RWPE1 (cell line): ENCODE data around the gene TMEM175.

Experiments used
- CTCF ChIA-PET: fragments of 350-600 bp; sonication (Branson Sonifier 250); formaldehyde crosslinking; extraction: SDS; loops from one replicate; lab custom pipeline; 2021; lab: Yijun Ruan, JAX
- POLR2A ChIA-PET: fragments of 400-600 bp; formaldehyde crosslinking; extraction: SDS; loops from one replicate; lab custom pipeline; 2020; ENCODE audit warnings: antibody characterized with exemption; ENCODE audit not compliant: low non-redundant PET; lab: Yijun Ruan, JAX
- DNase-seq: peaks from one replicate; pipeline ENCODE4 v3.0.0; 2012; ENCODE audit warnings: low spot score
- H3K27ac ChIP-seq: fragments of 450-650 bp; 2 replicates; pipeline ENCODE4 v1.5.1; 2017
- TF ChIP-seq, protein P1 (sequence below): fragments of 450-650 bp; conservative IDR thresholded peaks from 2 replicates; pipeline ENCODE4 v1.5.1; 2017; ENCODE audit warnings: low read depth, mild to moderate bottlenecking

The TMEM175 gene

DNA sequence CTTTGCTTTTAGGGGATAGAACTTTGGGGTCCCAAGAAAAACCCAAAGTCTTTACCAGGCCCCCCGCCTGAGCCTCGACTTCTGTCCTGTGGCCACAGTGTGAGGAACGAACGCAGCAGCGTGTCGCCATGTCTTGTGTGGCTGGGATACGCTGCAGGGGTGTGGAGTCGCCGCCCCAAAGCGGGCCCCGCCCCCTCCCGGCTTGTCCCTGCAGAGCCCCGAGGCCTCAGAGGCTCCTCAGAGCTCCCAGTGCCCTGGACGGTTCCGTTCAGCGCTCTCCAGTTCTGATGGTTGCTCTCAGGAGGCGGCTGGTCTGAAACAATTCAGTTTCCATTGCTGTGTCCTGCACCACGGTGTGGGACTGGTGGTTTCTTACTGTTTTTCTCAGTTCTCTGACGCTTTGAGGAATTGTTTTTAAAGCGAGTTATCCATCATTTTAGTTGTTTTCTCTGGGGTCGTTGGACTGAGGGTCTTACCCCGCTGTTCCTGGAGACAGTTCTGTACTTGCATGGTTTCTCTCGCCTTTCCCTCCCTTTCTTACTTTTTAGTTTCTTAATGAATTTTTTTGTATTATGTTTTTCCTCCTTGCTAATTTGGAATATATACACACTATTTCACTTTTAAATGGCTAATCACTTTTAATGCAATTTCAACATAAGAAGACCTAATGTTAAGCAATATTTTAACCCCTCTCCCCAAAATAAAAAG is 53.0 kb downstream of the TMEM175 start:
- TF ChIP-seq, protein P1, sequence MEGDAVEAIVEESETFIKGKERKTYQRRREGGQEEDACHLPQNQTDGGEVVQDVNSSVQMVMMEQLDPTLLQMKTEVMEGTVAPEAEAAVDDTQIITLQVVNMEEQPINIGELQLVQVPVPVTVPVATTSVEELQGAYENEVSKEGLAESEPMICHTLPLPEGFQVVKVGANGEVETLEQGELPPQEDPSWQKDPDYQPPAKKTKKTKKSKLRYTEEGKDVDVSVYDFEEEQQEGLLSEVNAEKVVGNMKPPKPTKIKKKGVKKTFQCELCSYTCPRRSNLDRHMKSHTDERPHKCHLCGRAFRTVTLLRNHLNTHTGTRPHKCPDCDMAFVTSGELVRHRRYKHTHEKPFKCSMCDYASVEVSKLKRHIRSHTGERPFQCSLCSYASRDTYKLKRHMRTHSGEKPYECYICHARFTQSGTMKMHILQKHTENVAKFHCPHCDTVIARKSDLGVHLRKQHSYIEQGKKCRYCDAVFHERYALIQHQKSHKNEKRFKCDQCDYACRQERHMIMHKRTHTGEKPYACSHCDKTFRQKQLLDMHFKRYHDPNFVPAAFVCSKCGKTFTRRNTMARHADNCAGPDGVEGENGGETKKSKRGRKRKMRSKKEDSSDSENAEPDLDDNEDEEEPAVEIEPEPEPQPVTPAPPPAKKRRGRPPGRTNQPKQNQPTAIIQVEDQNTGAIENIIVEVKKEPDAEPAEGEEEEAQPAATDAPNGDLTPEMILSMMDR: no peak
- POLR2A ChIA-PET: no interaction called here
- peak overlapping the region; percentile 29; the same call in 1 of the 2 replicates for H3K27ac ChIP-seq
- CTCF ChIA-PET: no interaction called here
- no peak for DNase-seq

- ChIA-PET POLR2A (no interaction called here), CTCF (interaction anchor here (0.6 kb wide), 1 partner anchor 346 kb away, joined by 5 read pairs; no protein-coding TSS in a partner anchor)
- TF ChIP-seq, protein P1: no peak
- peak overlapping the region; percentile 79 for H3K27ac ChIP-seq
- no peak for DNase-seq
Observed at GRCh38 chr4:986428-986878, 54.2 kb downstream of the TMEM175 start.

GRCh38 chr4:986879-987623 is 54.8 kb downstream of the TMEM175 start, which contains the start of gene IDUA:
Gene IDUA, plus strand, starts transcription at chr4:987044. Its CDS starts 41 bp downstream, at chr4:987085.
- H3K27ac ChIP-seq: peak within 1 kb of the TSS; percentile 79
- POLR2A ChIA-PET: interaction anchor here (0.5 kb wide), 1 partner anchor 1183 kb away, joined by 3 read pairs; no protein-coding TSS in a partner anchor
- TF ChIP-seq, protein P1: peak; percentile 75
- peak; percentile 73 for DNase-seq
- CTCF ChIA-PET: interaction anchor here (0.6 kb wide), 1 partner anchor 346 kb away, joined by 5 read pairs; no protein-coding TSS in a partner anchor

- DNase-seq: no peak
- peak overlapping the region; percentile 79 for H3K27ac ChIP-seq
- TF ChIP-seq, protein P1: no peak
- ChIA-PET CTCF (no interaction called here), POLR2A (interaction anchor here (0.5 kb wide), 1 partner anchor 1182 kb away, joined by 3 read pairs; no protein-coding TSS in a partner anchor)
Observed at GRCh38 chr4:987624-988513, 55.6 kb downstream of the TMEM175 start.

- DNase-seq: no peak
- H3K27ac ChIP-seq: peak overlapping the region; percentile 79; the same call in 1 of the 2 replicates
- TF ChIP-seq, protein P1: no peak
- ChIA-PET POLR2A (no interaction called here), CTCF (no interaction called here)
Observed at GRCh38 chr4:988726-989721, 56.8 kb downstream of the TMEM175 start.
